Hepatocyte (in vitro differentiated cells): ENCODE data around the gene PTGES3L.

Experiments
- CTCF ChIP-seq: fragments of 200-600 bp; sonication (generic); IDR thresholded peaks from 2 replicates; pipeline ENCODE4 v1.5.1; 2016; ENCODE audit warnings: antibody characterized with exemption, mild to moderate bottlenecking; ENCODE audit not compliant: poor library complexity
- EZH2 ChIP-seq: fragments of 200-600 bp; sonication (generic); IDR thresholded peaks from 2 replicates; pipeline ENCODE4 v1.6.1; 2016; ENCODE audit warnings: antibody characterized with exemption, mild to moderate bottlenecking, borderline replicate concordance

GRCh38 chr17:42979511-42980273 lies at the start of gene PTGES3L:
- TF ChIP-seq EZH2: no peak
- no peak for TF ChIP-seq CTCF
